ENCODE measurements around the gene ELL2.
"Not testable (repeated sequence)": the region's sequence is repeated elsewhere in the genome, so short reads cannot be mapped to it uniquely, and the experiment has no call there.

ELL2 gene

DNA sequence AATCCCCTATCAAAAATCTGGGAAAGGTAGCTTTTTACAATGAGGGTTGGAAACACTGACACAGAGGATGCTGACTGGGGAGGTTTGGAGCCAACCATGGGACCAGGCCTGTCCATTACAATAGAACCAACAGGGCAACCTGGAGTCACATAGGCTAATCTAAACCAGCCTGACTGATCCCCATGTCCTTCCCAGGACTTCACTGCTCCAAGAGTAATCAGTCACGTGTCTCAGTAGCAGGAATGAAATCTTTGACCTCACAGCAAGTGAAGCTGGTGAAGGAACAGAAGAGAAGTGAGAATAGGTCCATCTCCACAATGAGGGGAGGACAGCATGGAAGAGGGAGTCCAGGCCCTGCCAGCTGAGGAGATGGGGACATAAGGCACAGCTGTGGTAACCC, 123.1 kb downstream of the ELL2 start:
- DNase-seq (ENCODE audit: low read depth, low spot score), result no peak

DNA sequence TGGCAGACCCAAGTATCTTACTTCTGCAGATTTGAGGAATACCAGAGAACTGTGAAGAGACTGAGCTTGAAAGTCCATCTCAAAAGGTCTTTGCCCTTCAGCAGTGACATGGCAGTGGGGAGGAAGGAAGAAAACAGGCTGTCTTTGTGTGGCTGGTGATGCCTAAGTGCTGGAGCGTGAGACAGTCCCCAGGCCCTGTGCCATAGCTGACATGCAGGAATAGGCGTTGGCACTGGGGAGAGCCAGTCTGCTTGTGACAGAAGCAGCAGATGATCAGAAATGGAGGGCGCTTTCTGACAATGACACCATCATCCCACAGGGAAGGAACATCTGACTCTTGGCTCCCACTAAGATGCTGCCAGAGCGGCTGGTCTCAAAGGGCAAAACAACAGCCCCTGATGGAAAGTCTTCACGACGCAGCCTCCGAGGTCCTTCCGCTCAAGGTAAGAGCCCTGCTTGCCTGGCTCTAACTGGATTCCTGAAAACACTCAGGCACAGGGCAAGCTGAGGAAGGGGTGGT, 123.6 kb downstream of the ELL2 start:
- no peak for DNase-seq (ENCODE audit: low read depth, low spot score)

DNA sequence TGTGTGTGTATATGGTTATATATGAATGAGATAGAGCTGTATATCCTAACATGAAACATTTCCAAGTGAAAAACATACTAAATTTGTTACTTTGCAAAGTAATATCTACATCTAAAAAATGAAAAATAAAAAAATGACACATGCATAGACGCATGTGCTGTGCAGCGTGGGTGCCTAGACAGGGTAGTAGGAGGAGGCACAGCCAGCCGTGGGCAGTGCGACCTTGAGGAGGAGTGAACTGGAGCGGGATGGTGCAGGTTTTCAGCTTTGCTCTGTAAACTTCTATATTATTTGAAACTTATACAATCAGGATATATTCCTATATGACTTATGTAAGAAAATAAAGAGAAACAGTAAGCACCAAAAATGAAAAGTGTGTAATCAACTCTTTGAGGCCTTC, 124.2 kb downstream of the ELL2 start:
- no peak for DNase-seq (ENCODE audit: low read depth, low spot score)

DNA sequence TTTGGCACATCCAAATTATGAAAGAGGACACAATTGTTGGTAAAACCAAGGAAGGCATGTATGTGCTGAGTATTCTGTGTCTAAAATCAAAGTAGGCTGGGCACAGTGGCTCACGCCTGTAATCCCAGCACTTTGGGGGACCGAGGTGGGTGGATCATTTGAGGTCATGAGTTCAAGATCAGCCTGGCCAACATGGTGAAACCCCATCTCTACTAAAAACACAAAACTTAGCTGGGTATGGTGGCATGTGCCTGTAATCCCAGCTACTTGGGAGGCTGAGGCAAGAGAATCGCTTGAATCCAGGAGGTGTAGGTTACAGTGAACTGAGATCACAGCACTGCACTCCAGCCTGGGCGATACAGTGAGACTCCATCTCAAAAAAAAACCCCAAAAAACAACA, 124.7 kb downstream of the ELL2 start:
- not testable (repeated sequence) for DNase-seq (ENCODE audit: low read depth, low spot score)

DNA sequence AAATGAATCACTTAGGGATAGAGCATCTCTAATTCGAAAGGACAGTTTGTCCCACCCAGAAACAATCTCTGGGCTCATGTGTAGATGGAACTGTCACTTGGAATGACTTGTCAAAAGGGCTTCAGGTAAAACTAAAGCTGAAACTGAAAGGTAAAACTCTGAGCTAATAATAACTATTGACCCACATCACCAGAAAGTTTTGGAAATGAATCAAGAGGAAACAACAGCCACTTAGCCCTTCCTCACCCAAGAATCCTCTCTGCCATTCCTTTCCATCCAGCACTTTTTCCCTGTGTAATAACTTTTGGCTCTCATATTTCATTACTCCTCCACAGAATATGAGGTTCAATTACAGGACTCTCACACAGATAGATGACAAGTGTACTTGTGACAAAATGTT, 125.1 kb downstream of the ELL2 start:
- no peak for DNase-seq (ENCODE audit: low read depth, low spot score)

DNA sequence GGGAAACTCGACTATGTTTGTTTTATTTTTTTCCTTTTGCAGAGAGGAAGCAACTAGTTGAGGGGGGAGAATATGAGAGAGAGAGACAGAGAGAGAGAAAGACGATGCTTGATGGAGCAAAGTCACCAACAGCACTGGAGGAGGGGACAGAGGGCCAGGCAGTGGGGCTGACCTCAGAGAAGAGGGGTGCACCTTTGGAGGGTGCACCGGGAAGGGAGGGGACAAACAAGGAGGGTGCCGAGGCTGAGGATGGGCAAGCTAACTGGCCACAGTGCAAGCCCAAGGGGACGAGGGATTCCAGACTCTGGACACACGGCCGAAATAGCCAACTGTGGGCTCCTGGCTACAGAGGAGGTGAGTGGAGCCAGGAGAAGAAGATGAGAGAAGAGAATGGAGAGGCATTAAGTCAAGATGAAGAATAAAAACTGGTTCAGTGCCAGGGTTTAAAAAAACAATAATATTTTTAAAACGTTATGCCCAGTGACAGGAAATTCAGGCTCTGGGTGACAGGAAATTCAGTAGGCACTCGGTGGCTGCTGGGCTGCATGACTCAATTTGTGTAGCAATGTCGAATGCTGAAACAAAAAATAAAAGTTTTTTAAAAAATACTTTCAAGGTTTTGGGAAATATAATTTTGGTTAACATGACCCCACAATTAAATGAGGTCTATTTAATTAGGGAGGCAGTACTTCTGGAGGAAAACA, 125.8 kb downstream of the ELL2 start:
- no peak for DNase-seq (ENCODE audit: low read depth, low spot score)
